Measurements from ENCODE around the gene ROBO4.

DNA sequence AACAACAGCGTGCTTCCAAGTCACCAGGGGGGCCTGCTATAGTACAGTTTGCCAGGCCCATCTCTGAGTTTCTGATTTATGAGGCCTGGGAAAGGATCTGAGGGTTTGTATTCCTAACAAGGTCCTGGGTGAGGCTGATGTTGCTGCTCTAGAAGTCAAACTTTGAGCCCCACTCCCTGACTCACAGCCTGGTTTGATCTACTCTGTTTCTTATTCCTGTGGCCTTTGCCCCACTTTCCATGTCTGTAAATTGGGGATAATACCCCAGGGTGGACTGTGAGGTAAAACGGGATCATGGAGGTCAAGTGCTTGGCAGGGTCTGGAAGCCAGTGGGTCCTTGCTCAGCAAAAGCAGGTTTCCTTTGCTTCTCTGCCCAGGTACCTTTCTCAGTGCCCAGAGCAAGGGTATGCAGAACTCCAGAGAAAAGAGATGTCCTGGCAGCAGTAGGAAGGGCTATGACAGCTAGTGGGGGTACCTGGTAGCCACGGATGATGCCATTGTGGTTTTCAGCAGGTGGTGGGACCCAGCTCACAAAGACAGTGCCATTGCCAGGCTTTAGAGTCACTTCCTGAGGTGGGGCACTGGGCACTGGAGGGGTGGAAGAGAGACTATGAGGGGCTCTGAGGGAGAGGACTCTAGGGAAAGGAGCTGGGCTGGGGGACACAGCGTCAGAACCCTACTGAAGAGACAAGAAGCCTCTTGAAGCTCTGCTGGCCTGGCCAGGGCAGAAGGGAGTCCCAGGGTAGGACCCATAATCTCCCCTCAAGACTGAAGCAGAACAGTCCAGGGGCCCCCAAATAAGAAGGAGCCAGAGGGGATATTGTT, 2.8 kb downstream of the ROBO4 start:
- TF ChIP-seq, protein P1, sequence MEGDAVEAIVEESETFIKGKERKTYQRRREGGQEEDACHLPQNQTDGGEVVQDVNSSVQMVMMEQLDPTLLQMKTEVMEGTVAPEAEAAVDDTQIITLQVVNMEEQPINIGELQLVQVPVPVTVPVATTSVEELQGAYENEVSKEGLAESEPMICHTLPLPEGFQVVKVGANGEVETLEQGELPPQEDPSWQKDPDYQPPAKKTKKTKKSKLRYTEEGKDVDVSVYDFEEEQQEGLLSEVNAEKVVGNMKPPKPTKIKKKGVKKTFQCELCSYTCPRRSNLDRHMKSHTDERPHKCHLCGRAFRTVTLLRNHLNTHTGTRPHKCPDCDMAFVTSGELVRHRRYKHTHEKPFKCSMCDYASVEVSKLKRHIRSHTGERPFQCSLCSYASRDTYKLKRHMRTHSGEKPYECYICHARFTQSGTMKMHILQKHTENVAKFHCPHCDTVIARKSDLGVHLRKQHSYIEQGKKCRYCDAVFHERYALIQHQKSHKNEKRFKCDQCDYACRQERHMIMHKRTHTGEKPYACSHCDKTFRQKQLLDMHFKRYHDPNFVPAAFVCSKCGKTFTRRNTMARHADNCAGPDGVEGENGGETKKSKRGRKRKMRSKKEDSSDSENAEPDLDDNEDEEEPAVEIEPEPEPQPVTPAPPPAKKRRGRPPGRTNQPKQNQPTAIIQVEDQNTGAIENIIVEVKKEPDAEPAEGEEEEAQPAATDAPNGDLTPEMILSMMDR (IDR thresholded peaks at IDR 0.05): no peak
- TF ChIP-seq POLR2A (IDR thresholded peaks at IDR 0.05): no peak
